ENCODE data around the gene ZNF414.

ZNF414 gene

DNA sequence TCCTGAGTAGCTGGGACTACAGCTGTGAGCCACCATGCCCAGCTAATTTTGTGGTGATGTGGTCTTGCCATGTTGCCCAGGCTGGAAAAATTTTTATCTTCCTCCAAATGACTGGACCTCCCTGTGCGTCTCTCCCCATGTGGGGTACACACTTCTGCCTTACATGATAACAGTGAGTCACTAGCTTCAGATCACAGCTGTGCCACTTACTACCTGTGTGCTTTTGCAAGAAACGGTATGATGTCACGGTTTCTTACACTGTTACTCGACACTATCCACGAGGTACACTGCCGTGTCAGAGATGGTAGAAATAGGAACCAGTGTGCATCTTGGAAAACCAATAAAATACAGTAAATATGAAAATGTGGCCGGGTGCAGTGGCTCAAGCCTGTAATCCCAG, 17.5 kb upstream of the ZNF414 start:
- H3K9me3 ChIP-seq (ENCODE audit: control extremely low read depth in 1 of 5, control insufficient read depth in 4 of 5, insufficient read depth in 2 of 5, low read depth in 1 of 5, low read length in 4 of 5) = no peaks in the 10 kb centered on the region
- DNase-seq = no peak
- WGBS (ENCODE audit: insufficient coverage) = 90% methylated on average over 6 of the region's 7 CpGs
- H3K4me3 ChIP-seq (ENCODE audit: control insufficient read depth in 1 of 7, extremely low read depth in 1 of 7, insufficient read depth in 4 of 7, low read depth in 2 of 7, low read length in 6 of 7) = no peak overlapping the region
- CTCF ChIA-PET = interaction anchor here (1.2 to 2.0 kb wide), 3 partner anchors 9 to 48 kb away, joined by 5 to 9 read pairs (median 7); no protein-coding TSS in a partner anchor
- no peak overlapping the region for H3K27ac ChIP-seq (ENCODE audit: insufficient read depth in 1 of 2, low read depth in 1 of 2, low read length in 2 of 2, poor library complexity in 1 of 2, severe bottlenecking in 2 of 2)
- no peaks in the 10 kb centered on the region for H3K4me1 ChIP-seq (ENCODE audit: control extremely low read depth in 1 of 4, control insufficient read depth in 4 of 4, insufficient read depth in 4 of 4, low read length in 3 of 4)
- H3K36me3 ChIP-seq (ENCODE audit: control insufficient read depth in 4 of 4, insufficient read depth in 4 of 4, low read length in 3 of 4) = peaks cover 15 to 56% (median 38%) of the 10 kb centered on the region in 4 experiments
- H3K27me3 ChIP-seq (replicated peaks in 2 of 5; ENCODE audit: control insufficient read depth in 4 of 5, insufficient read depth in 5 of 5, low read length in 4 of 5) = no peaks in the 10 kb centered on the region
- POLR2A ChIA-PET = interaction anchor here (0.6 kb wide), 1 partner anchor 16 kb away, joined by 5 read pairs; no protein-coding TSS in a partner anchor

DNA sequence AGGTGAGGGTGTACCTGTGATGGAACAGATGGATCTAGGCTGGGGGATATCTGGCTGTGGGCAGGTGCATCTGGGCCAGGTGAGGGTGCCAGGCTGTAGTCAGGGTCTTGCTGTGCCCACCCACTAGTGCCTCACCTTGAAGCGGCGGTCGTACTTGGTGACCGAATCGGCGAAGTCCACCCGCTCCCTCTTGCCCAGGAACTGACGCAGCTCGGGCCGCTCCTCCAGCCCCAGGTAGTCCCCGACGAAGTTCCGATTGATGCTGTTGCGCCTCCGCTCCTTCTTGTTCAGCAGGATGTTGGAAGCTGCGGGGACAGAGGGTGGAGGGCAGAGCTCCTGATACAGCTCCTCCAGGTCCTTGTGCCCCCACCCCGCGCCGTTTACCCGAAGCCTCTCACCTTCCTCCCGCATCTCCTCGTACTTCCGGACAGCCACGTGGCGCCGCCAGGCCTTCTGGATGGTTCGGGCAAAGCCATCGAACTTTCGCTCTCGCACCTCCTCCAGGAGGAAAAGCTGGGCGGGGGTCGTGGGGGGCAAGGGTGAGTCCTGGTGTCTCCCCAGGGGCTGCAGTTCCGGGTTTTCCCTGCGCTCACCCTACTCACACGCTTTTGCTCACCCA, 16.2 kb upstream of the ZNF414 start:
- 96% methylated on average over 30 of the region's 35 CpGs for WGBS (ENCODE audit: insufficient coverage)
- DNase-seq = no peak
- CTCF ChIA-PET = interaction anchor here (1.0 to 2.0 kb wide), 2 partner anchors 43 to 49 kb away, joined by 3 to 9 read pairs; no protein-coding TSS in a partner anchor
- Histone ChIP-seq H3K27me3 (replicated peaks in 2 of 5; ENCODE audit: control insufficient read depth in 4 of 5, insufficient read depth in 5 of 5, low read length in 4 of 5) (no peaks in the 10 kb centered on the region), H3K27ac (ENCODE audit: insufficient read depth in 1 of 2, low read depth in 1 of 2, low read length in 2 of 2, poor library complexity in 1 of 2, severe bottlenecking in 2 of 2) (no peak overlapping the region), H3K36me3 (ENCODE audit: control insufficient read depth in 4 of 4, insufficient read depth in 4 of 4, low read length in 3 of 4) (peaks cover 15 to 59% (median 40%) of the 10 kb centered on the region in 4 experiments), H3K9me3 (ENCODE audit: control extremely low read depth in 1 of 5, control insufficient read depth in 4 of 5, insufficient read depth in 2 of 5, low read depth in 1 of 5, low read length in 4 of 5) (no peaks in the 10 kb centered on the region), H3K4me1 (ENCODE audit: control extremely low read depth in 1 of 4, control insufficient read depth in 4 of 4, insufficient read depth in 4 of 4, low read length in 3 of 4) (no peaks in the 10 kb centered on the region), H3K4me3 (ENCODE audit: control insufficient read depth in 1 of 7, extremely low read depth in 1 of 7, insufficient read depth in 4 of 7, low read depth in 2 of 7, low read length in 6 of 7) (no peak overlapping the region)
- POLR2A ChIA-PET = no interaction called here

DNA sequence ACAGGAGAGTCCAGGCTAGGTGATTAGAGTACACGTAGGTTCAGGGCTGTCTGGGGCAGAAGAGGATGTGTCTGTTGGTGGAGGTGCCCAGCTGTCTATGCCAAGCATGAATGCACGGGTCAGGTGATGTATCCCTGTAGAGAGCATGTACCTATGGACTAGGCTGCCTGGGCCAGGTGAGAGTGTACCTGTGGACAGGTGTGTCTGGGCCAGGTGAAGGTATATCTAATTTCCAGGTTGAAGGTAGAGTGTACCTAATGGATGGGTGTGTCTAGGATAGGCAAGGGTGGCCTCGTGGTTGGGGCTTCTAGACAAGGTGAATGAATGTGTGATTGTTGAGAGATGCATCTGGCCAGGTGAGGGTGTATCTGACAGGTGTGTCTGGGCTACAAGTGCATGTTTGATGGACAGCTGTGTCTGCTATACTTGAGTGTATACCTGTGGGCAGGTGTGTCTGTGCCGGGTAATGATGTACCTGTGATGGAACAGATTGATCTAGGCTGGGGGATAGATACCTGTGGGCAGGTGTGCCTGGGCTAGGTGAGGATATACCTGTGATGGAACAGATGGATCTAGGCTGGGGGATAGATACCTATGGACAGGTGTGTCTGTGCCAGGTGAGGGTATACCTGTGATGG, 15.5 kb upstream of the ZNF414 start:
- no peaks in the 10 kb centered on the region for H3K27me3 ChIP-seq (replicated peaks in 2 of 5; ENCODE audit: control insufficient read depth in 4 of 5, insufficient read depth in 5 of 5, low read length in 4 of 5)
- no peaks in the 10 kb centered on the region for H3K4me1 ChIP-seq (ENCODE audit: control extremely low read depth in 1 of 4, control insufficient read depth in 4 of 4, insufficient read depth in 4 of 4, low read length in 3 of 4)
- POLR2A ChIA-PET = no interaction called here
- H3K36me3 ChIP-seq (ENCODE audit: control insufficient read depth in 4 of 4, insufficient read depth in 4 of 4, low read length in 3 of 4) = peaks cover 15 to 66% (median 45%) of the 10 kb centered on the region in 4 experiments
- H3K27ac ChIP-seq (ENCODE audit: insufficient read depth in 1 of 2, low read depth in 1 of 2, low read length in 2 of 2, poor library complexity in 1 of 2, severe bottlenecking in 2 of 2) = no peak overlapping the region
- no peaks in the 10 kb centered on the region for H3K9me3 ChIP-seq (ENCODE audit: control extremely low read depth in 1 of 5, control insufficient read depth in 4 of 5, insufficient read depth in 2 of 5, low read depth in 1 of 5, low read length in 4 of 5)
- 98% methylated on average over 4 of the region's 4 CpGs for whole genome bisulfite sequencing (ENCODE audit: insufficient coverage)
- DNase-seq = no peak
- CTCF ChIA-PET = interaction anchor here (1.0 to 2.6 kb wide), 2 partner anchors 42 to 49 kb away, joined by 3 to 8 read pairs; partner anchors contain the start of gene MYO1F
- H3K4me3 ChIP-seq (ENCODE audit: control insufficient read depth in 1 of 7, extremely low read depth in 1 of 7, insufficient read depth in 4 of 7, low read depth in 2 of 7, low read length in 6 of 7) = no peak overlapping the region

DNA sequence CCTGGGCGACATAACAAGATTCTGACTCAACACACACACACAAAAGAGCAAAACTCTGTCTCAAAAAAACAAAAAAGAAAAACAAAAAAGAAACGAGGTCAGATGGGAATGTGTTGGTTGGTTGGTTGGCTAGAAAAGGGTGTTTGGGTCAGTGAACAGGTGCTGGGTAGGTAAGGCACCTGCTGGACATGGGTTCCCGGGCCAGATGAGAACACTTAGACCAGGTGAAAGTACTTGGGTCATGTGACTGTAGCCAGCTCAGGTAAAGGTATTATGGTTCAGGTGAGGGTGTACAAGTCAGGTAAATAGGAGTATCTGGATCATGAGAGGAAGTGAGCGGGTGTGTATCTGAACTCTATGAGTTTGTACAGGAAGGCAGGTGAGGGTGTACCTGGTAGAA, 14.5 kb upstream of the ZNF414 start:
- WGBS (ENCODE audit: insufficient coverage) = 79% methylated on average over 3 of the region's 4 CpGs
- Histone ChIP-seq H3K27me3 (replicated peaks in 2 of 5; ENCODE audit: control insufficient read depth in 4 of 5, insufficient read depth in 5 of 5, low read length in 4 of 5) (no peaks in the 10 kb centered on the region), H3K4me1 (ENCODE audit: control extremely low read depth in 1 of 4, control insufficient read depth in 4 of 4, insufficient read depth in 4 of 4, low read length in 3 of 4) (no peaks in the 10 kb centered on the region), H3K9me3 (ENCODE audit: control extremely low read depth in 1 of 5, control insufficient read depth in 4 of 5, insufficient read depth in 2 of 5, low read depth in 1 of 5, low read length in 4 of 5) (no peaks in the 10 kb centered on the region), H3K27ac (ENCODE audit: insufficient read depth in 1 of 2, low read depth in 1 of 2, low read length in 2 of 2, poor library complexity in 1 of 2, severe bottlenecking in 2 of 2) (no peak overlapping the region), H3K36me3 (ENCODE audit: control insufficient read depth in 4 of 4, insufficient read depth in 4 of 4, low read length in 3 of 4) (peaks cover 15 to 67% (median 46%) of the 10 kb centered on the region in 4 experiments), H3K4me3 (ENCODE audit: control insufficient read depth in 1 of 7, extremely low read depth in 1 of 7, insufficient read depth in 4 of 7, low read depth in 2 of 7, low read length in 6 of 7) (no peak overlapping the region)
- CTCF ChIA-PET = interaction anchor here (0.7 to 2.6 kb wide), 4 partner anchors 35 to 57 kb away, joined by 3 to 8 read pairs (median 3); partner anchors contain the start of gene MYO1F
- POLR2A ChIA-PET = no interaction called here
- no peak for DNase-seq

DNA sequence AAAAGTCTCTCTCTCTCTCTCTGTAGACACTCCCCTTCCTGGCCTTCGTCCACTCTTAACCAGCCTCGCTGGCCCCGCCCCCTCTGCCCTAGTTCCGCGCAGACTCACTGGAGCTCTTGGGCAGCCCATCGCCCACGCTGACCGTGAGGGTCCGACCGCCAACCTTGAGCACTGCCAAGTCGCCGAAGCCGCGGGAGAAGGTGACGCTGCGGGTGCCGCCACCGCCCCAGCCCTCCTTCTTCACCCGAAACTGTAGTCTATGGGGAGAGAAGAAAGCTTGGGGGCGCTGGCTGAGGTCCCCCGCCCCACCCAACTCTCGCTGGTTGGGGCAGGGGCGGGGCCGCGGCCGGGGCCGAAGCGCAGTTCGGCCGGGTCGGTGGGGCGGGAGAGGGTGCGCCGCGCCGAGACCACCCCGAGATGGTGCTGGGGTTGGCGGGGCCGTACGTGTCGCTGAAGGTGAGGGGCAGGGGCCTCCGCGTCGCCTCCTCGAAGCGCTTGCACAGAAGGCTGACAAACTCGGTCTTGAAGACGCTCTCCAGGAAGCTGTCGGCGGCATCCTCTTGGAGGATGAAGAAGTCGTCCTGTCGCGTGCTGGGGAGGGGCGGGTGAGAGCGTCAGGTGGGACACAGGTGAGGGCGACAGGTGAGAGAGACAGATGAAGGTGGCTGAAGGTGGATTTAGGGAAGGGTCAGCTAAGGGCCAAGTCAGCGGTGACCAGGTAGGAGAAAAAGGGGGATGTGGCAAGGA, 12.6 kb upstream of the ZNF414 start:
- H3K36me3 ChIP-seq (ENCODE audit: control insufficient read depth in 4 of 4, insufficient read depth in 4 of 4, low read length in 3 of 4) = peaks cover 13 to 74% (median 52%) of the 10 kb centered on the region in 4 experiments
- ChIA-PET CTCF (interaction anchor here (0.7 to 2.6 kb wide), 3 partner anchors 51 to 53 kb away, joined by 3 to 8 read pairs (median 4); partner anchors contain the start of gene MYO1F), POLR2A (no interaction called here)
- H3K4me3 ChIP-seq (ENCODE audit: control insufficient read depth in 1 of 7, extremely low read depth in 1 of 7, insufficient read depth in 4 of 7, low read depth in 2 of 7, low read length in 6 of 7) = peak overlapping the region in 2 of 7 experiments; percentile 45 to 46
- peak in 2 of 3 donors; percentile 26 to 52 for DNase-seq
- H3K27me3 ChIP-seq (replicated peaks in 2 of 5; ENCODE audit: control insufficient read depth in 4 of 5, insufficient read depth in 5 of 5, low read length in 4 of 5) = no peaks in the 10 kb centered on the region
- H3K4me1 ChIP-seq (ENCODE audit: control extremely low read depth in 1 of 4, control insufficient read depth in 4 of 4, insufficient read depth in 4 of 4, low read length in 3 of 4) = no peaks in the 10 kb centered on the region
- WGBS (ENCODE audit: insufficient coverage) = 96% methylated on average over 49 of the region's 57 CpGs
- no peaks in the 10 kb centered on the region for H3K9me3 ChIP-seq (ENCODE audit: control extremely low read depth in 1 of 5, control insufficient read depth in 4 of 5, insufficient read depth in 2 of 5, low read depth in 1 of 5, low read length in 4 of 5)
- H3K27ac ChIP-seq (ENCODE audit: insufficient read depth in 1 of 2, low read depth in 1 of 2, low read length in 2 of 2, poor library complexity in 1 of 2, severe bottlenecking in 2 of 2) = no peak overlapping the region

DNA sequence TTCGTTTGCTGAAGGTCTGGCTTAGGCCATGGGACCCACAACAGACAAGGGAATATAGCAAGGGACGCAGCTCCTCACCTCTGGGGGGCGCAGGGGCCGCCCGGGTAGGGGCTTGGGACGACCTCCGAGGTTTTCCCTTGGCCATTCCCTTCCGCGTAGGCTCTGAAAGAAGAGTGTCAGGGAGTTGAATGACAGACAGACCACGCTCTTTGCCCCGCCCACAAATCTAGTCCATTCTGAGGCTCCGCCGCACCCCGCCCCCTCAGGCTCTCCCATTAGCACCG, 11.4 kb upstream of the ZNF414 start:
- WGBS (ENCODE audit: insufficient coverage) = 96% methylated on average over 15 of the region's 15 CpGs
- CTCF ChIA-PET = interaction anchor here (0.7 to 1.5 kb wide), 4 partner anchors 12 to 55 kb away, joined by 3 to 4 read pairs (median 3); partner anchors contain the start of gene MYO1F

More for the DNA sequence above, 11.4 kb upstream of the ZNF414 start:
- H3K27me3 ChIP-seq (replicated peaks in 2 of 5; ENCODE audit: control insufficient read depth in 4 of 5, insufficient read depth in 5 of 5, low read length in 4 of 5) = no peaks in the 10 kb centered on the region
- H3K9me3 ChIP-seq (ENCODE audit: control extremely low read depth in 1 of 5, control insufficient read depth in 4 of 5, insufficient read depth in 2 of 5, low read depth in 1 of 5, low read length in 4 of 5) = no peaks in the 10 kb centered on the region
- no peak overlapping the region for H3K27ac ChIP-seq (ENCODE audit: insufficient read depth in 1 of 2, low read depth in 1 of 2, low read length in 2 of 2, poor library complexity in 1 of 2, severe bottlenecking in 2 of 2)
- no peak for DNase-seq
- H3K4me3 ChIP-seq (ENCODE audit: control insufficient read depth in 1 of 7, extremely low read depth in 1 of 7, insufficient read depth in 4 of 7, low read depth in 2 of 7, low read length in 6 of 7) = no peak overlapping the region
- POLR2A ChIA-PET = interaction anchor here (1.0 kb wide), 1 partner anchor 38 kb away, joined by 3 read pairs; no protein-coding TSS in a partner anchor
- H3K4me1 ChIP-seq (ENCODE audit: control extremely low read depth in 1 of 4, control insufficient read depth in 4 of 4, insufficient read depth in 4 of 4, low read length in 3 of 4) = no peaks in the 10 kb centered on the region
- peaks cover 13 to 76% (median 57%) of the 10 kb centered on the region in 4 experiments for H3K36me3 ChIP-seq (ENCODE audit: control insufficient read depth in 4 of 4, insufficient read depth in 4 of 4, low read length in 3 of 4)
